Liver (tissue), 3 donors: Measurements from ENCODE around the gene TRIO.

ENCODE experiments used
- EGR1 ChIP-seq, 2 donors: IDR thresholded peaks; 2 replicates each; pipeline ENCODE4 v1.6.1; 2016 to 2018; ENCODE audit warnings: antibody characterized with exemption in 2 of 2, low read depth in 2 of 2
- GABPA ChIP-seq, 2 donors: IDR thresholded peaks in 1 of 2; conservative IDR thresholded peaks in 1 of 2; 2 replicates each; pipeline ENCODE4 v1.6.1; 2016; ENCODE audit warnings: antibody characterized with exemption in 2 of 2, mild to moderate bottlenecking in 1 of 2, moderate library complexity in 1 of 2
- HNF4A ChIP-seq, 2 donors: conservative IDR thresholded peaks; 2 replicates each; pipeline ENCODE4 v1.6.1; 2016; ENCODE audit warnings: antibody characterized with exemption in 2 of 2, mild to moderate bottlenecking in 2 of 2
- NR2F2 ChIP-seq: IDR thresholded peaks from 2 replicates; pipeline ENCODE4 v1.6.1; 2016; ENCODE audit warnings: antibody characterized with exemption
- SP1 ChIP-seq: IDR thresholded peaks from 2 replicates; pipeline ENCODE4 v1.6.1; 2018; ENCODE audit warnings: antibody characterized with exemption, mild to moderate bottlenecking
- TAF1 ChIP-seq: conservative IDR thresholded peaks from 2 replicates; pipeline ENCODE4 v1.6.1; 2016; ENCODE audit warnings: antibody characterized with exemption, mild to moderate bottlenecking
- YY1 ChIP-seq: IDR thresholded peaks from 2 replicates; pipeline ENCODE4 v1.6.1; 2016; ENCODE audit warnings: antibody characterized with exemption, mild to moderate bottlenecking
- TF ChIP-seq, protein P1 (sequence below): fragments of 150-350 bp; IDR thresholded peaks from 2 replicates; pipeline ENCODE4 v1.5.1; 2017; ENCODE audit warnings: improper control_type of control experiment, low read depth, low read length; ENCODE audit not compliant: missing input control
- TF ChIP-seq, protein P2 (sequence below): IDR thresholded peaks from 2 replicates; pipeline ENCODE4 v1.6.1; 2016; ENCODE audit warnings: antibody characterized with exemption, mild to moderate bottlenecking
- TF ChIP-seq, protein P3 (sequence below): IDR thresholded peaks from 2 replicates; pipeline ENCODE4 v1.6.1; 2016; ENCODE audit warnings: antibody characterized with exemption
- TF ChIP-seq, protein P4 (sequence below): IDR thresholded peaks from 2 replicates; pipeline ENCODE4 v1.6.1; 2016; ENCODE audit warnings: antibody characterized with exemption
- donor health status: healthy.
- donor health status: healthy.

DNA sequence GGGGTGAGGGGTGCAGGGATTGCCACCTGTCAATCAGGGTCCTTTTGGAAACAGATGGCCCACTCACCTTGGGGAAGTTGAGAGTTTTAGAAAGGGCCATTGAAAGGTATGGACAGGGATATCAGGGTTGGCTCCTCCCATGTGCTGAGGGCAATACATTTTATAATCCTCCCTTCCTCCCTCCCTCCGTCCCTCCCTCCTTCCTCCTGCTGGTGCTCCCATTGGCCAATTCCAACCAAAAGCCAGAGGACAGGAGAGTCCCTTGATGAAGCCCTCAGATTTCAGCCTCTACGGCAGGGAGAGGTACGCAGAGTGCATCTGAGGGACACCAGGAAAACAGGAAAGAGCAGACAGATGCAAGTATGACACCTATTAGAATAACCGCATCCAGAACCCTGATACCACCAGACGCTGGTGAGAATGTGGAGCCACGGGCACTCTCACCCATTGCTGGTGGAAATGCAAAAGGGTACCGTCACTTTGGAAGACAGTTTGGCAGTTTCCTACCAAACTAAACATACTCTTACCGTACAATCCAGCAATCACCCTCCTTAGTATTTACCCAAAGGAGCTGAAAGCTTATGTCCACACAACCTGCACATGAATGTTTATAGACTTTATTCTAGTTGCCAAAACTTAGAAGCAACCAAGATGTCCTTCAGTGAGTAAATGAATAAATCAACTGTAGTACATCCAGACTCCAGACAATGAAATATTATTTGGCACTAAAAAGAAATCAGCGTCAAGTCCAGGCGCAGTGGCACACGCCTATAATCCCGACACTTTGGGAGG lies 380.3 kb downstream of the TRIO start:
- TF ChIP-seq, protein P1, sequence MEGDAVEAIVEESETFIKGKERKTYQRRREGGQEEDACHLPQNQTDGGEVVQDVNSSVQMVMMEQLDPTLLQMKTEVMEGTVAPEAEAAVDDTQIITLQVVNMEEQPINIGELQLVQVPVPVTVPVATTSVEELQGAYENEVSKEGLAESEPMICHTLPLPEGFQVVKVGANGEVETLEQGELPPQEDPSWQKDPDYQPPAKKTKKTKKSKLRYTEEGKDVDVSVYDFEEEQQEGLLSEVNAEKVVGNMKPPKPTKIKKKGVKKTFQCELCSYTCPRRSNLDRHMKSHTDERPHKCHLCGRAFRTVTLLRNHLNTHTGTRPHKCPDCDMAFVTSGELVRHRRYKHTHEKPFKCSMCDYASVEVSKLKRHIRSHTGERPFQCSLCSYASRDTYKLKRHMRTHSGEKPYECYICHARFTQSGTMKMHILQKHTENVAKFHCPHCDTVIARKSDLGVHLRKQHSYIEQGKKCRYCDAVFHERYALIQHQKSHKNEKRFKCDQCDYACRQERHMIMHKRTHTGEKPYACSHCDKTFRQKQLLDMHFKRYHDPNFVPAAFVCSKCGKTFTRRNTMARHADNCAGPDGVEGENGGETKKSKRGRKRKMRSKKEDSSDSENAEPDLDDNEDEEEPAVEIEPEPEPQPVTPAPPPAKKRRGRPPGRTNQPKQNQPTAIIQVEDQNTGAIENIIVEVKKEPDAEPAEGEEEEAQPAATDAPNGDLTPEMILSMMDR, result no peak
- no peak for TF ChIP-seq NR2F2
- TF ChIP-seq, protein P2, sequence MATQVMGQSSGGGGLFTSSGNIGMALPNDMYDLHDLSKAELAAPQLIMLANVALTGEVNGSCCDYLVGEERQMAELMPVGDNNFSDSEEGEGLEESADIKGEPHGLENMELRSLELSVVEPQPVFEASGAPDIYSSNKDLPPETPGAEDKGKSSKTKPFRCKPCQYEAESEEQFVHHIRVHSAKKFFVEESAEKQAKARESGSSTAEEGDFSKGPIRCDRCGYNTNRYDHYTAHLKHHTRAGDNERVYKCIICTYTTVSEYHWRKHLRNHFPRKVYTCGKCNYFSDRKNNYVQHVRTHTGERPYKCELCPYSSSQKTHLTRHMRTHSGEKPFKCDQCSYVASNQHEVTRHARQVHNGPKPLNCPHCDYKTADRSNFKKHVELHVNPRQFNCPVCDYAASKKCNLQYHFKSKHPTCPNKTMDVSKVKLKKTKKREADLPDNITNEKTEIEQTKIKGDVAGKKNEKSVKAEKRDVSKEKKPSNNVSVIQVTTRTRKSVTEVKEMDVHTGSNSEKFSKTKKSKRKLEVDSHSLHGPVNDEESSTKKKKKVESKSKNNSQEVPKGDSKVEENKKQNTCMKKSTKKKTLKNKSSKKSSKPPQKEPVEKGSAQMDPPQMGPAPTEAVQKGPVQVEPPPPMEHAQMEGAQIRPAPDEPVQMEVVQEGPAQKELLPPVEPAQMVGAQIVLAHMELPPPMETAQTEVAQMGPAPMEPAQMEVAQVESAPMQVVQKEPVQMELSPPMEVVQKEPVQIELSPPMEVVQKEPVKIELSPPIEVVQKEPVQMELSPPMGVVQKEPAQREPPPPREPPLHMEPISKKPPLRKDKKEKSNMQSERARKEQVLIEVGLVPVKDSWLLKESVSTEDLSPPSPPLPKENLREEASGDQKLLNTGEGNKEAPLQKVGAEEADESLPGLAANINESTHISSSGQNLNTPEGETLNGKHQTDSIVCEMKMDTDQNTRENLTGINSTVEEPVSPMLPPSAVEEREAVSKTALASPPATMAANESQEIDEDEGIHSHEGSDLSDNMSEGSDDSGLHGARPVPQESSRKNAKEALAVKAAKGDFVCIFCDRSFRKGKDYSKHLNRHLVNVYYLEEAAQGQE, result no peak
- TF ChIP-seq GABPA (IDR thresholded peaks at IDR 0.05 in 1 of 2, conservative IDR thresholded peaks at IDR 0.05 in 1 of 2), result no peak
- no peak for TF ChIP-seq YY1
- no peak for TF ChIP-seq SP1
- TF ChIP-seq, protein P3, sequence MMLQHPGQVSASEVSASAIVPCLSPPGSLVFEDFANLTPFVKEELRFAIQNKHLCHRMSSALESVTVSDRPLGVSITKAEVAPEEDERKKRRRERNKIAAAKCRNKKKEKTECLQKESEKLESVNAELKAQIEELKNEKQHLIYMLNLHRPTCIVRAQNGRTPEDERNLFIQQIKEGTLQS, result no peak
- TF ChIP-seq, protein P4, sequence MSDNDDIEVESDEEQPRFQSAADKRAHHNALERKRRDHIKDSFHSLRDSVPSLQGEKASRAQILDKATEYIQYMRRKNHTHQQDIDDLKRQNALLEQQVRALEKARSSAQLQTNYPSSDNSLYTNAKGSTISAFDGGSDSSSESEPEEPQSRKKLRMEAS, result no peak
- no peak for TF ChIP-seq TAF1
- no peak for TF ChIP-seq HNF4A (conservative IDR thresholded peaks at IDR 0.05)
- no peak for TF ChIP-seq EGR1 (IDR thresholded peaks at IDR 0.05; ENCODE audit: low read depth in 2 of 2)
